Osteocyte (in vitro differentiated cells): ENCODE data around the gene SRRM1. TPM values are rescaled to one million over a fixed set of nuclear protein-coding genes. Genes with fewer than 3 reads are reported as not detected.

Experiments used
- DNase-seq: peaks from one replicate; pipeline ENCODE4 v3.0.0; 2021; ENCODE audit warnings: mixed read lengths; ENCODE audit not compliant: unreplicated experiment; ENCODE audit errors: extremely low spot score
- H3K27ac Mint-ChIP-seq: one replicate; pipeline ENCODE4 v1.8.0; 2021; ENCODE audit warnings: mild to moderate bottlenecking, mixed read lengths; ENCODE audit not compliant: unreplicated experiment
- H3K27me3 Mint-ChIP-seq: one replicate; pipeline ENCODE4 v1.8.0; 2021; ENCODE audit warnings: mixed read lengths; ENCODE audit not compliant: unreplicated experiment
- H3K36me3 Mint-ChIP-seq: one replicate; pipeline ENCODE4 v1.8.0; 2021; ENCODE audit warnings: mixed read lengths; ENCODE audit not compliant: unreplicated experiment
- H3K4me1 Mint-ChIP-seq: one replicate; pipeline ENCODE4 v1.8.0; 2021; ENCODE audit warnings: mixed read lengths; ENCODE audit not compliant: unreplicated experiment
- H3K4me3 Mint-ChIP-seq: one replicate; pipeline ENCODE4 v1.8.0; 2021; ENCODE audit warnings: mild to moderate bottlenecking, moderate library complexity, mixed read lengths; ENCODE audit not compliant: unreplicated experiment
- H3K9me3 Mint-ChIP-seq: one replicate; pipeline ENCODE4 v1.8.0; 2021; ENCODE audit warnings: mixed read lengths; ENCODE audit not compliant: unreplicated experiment
- total RNA-seq: library from RNA; stranded (reverse); gene quantifications from 2 replicates; pipeline ENCODE4 v1.2.1, GENCODE V29; 2021
- TF ChIP-seq, protein P1 (sequence below): fragments of 200-600 bp; sonication (generic); IDR thresholded peaks from 2 replicates; pipeline ENCODE4 v1.5.0; 2021; ENCODE audit warnings: antibody characterized with exemption, mild to moderate bottlenecking, moderate library complexity

Gene SRRM1
- total RNA-seq, 1 donor from 2014 or later: 110 TPM

DNA sequence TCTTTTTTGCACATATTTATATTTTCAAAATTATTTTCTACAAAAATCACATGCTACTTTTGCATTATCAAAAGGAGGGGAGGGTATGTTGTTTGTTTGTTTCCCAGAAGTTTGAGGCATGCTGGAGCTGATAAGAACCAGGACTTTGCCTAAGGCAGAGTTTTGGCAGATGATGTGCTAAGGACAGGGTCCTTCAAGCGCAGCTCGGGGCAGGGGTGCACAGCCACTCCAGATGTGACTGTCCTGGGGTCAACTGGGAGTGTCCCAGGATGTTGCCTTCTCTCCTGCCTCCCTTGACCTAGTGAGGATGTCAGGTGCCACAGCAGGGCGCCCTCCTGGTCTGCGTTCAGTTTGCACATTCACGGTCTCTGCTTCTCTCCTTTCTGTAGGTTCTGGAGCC is 42.6 kb upstream of the SRRM1 start:
- H3K4me3 Mint-ChIP-seq: no peak overlapping the region
- H3K9me3 Mint-ChIP-seq: no peaks in the 10 kb centered on the region
- H3K27ac Mint-ChIP-seq: no peak overlapping the region
- no peaks in the 10 kb centered on the region for H3K4me1 Mint-ChIP-seq
- TF ChIP-seq, protein P1, sequence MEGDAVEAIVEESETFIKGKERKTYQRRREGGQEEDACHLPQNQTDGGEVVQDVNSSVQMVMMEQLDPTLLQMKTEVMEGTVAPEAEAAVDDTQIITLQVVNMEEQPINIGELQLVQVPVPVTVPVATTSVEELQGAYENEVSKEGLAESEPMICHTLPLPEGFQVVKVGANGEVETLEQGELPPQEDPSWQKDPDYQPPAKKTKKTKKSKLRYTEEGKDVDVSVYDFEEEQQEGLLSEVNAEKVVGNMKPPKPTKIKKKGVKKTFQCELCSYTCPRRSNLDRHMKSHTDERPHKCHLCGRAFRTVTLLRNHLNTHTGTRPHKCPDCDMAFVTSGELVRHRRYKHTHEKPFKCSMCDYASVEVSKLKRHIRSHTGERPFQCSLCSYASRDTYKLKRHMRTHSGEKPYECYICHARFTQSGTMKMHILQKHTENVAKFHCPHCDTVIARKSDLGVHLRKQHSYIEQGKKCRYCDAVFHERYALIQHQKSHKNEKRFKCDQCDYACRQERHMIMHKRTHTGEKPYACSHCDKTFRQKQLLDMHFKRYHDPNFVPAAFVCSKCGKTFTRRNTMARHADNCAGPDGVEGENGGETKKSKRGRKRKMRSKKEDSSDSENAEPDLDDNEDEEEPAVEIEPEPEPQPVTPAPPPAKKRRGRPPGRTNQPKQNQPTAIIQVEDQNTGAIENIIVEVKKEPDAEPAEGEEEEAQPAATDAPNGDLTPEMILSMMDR: no peak
- peaks cover 6% of the 10 kb centered on the region for H3K27me3 Mint-ChIP-seq
- H3K36me3 Mint-ChIP-seq: no peaks in the 10 kb centered on the region
- no peak for DNase-seq

DNA sequence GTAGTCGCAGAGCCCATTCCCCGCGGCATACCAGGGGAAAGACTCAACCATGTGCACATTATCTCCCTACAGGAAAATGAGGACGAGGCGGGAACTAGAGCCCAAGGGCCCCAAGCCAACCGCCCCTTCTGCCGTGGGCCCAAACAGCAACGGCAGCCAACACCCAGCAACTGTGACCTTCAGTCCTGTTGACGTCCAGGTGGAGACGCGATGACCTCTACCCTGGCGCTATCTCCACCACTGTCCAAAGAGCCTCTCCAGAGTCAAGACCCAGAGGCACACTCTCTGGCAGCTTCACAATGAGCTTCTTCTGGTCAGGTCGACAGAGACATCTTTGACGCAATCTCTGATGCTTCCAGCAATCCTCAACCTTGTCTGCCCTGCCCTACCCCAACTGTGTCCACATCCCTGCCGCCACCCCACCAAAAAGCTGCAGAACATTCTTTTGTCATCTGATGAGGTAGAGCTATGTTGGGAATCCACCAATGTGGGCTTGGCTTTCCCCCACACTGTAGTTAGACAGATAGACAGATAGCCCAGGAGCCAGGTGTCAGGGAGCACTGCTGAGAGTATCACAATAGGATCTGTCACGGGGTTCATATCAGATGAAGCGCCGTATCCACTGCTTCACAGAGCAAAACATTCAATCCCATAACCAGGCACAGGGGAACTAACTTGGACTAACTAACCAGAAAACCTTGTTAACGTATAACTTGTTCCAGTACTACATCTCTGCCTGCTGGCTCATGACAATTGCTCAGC is 37.4 kb upstream of the SRRM1 start:
- no peak overlapping the region for H3K27ac Mint-ChIP-seq
- H3K36me3 Mint-ChIP-seq: no peaks in the 10 kb centered on the region
- no peak overlapping the region for H3K4me3 Mint-ChIP-seq
- peaks cover 33% of the 10 kb centered on the region for H3K27me3 Mint-ChIP-seq
- TF ChIP-seq, protein P1: no peak
- no peaks in the 10 kb centered on the region for H3K4me1 Mint-ChIP-seq
- DNase-seq: no peak
- H3K9me3 Mint-ChIP-seq: no peaks in the 10 kb centered on the region

DNA sequence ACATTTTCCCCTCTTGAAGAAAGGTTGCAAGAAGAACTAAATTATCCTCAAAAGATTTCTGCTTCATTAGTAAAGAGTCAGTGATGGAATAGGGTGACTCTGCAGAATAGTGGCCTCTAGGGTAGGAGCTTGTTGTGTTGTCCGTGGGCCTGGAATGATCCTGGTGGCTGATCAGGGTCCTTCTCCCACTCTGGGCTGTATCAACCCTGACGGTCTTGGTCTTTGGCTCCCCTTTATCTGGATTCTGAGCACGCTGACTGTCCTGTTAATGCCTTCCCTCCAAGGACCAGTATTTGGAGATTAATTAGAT is 36.9 kb upstream of the SRRM1 start:
- Mint-ChIP-seq H3K4me1 (no peaks in the 10 kb centered on the region), H3K27me3 (peaks cover 36% of the 10 kb centered on the region), H3K9me3 (no peaks in the 10 kb centered on the region), H3K27ac (no peak overlapping the region), H3K4me3 (no peak overlapping the region), H3K36me3 (no peaks in the 10 kb centered on the region)
- no peak for DNase-seq
- TF ChIP-seq, protein P1: no peak

DNA sequence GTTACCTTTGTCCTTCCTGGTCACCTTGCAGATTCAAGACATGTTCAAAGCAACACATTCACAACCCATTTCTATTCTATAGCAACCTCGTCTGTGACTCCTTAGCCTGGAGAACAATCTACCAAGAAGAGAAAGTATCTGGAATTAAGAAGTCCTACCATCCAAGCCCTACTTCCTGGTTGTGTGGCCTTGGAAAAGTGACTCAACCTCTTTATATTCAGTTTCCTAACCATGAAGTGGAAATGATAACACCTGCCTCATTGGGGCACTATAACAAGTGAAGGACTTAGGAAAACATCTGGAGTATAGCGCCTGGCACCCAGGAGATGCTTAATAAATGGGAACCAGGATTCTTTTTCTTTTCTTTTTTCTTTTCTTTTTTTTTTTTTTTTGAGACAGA is 36.5 kb upstream of the SRRM1 start:
- Mint-ChIP-seq H3K27ac (no peak overlapping the region), H3K4me1 (no peaks in the 10 kb centered on the region), H3K36me3 (no peaks in the 10 kb centered on the region), H3K9me3 (no peaks in the 10 kb centered on the region), H3K27me3 (peaks cover 39% of the 10 kb centered on the region), H3K4me3 (no peak overlapping the region)
- TF ChIP-seq, protein P1: no peak
- DNase-seq: no peak

DNA sequence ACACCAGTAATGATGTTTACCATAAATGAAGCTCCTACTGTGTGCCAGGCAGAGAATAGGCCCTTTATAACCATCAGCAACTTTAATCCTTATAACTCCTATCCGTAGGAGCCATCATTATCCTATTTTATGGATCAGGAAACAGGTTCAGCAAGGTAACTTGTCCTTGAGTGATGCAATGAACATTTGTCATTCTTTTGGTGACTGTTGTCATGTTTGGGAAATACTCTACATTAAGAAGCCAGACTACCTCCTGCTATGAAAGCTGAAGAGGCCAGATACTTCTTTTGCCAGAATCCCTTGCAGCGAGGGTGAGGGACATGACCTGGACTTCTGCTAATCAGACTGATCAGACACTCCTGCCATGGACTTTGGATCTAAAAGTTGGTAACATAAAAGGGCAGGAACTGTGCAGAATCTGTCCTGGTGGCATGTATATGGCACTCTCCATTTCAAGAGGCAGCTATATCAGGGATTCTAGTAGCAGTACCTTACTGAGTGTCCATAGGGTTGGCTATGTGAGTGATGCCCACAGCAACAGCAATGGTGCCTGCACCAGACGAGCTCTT is 33.1 kb upstream of the SRRM1 start:
- TF ChIP-seq, protein P1: no peak
- Mint-ChIP-seq H3K36me3 (no peaks in the 10 kb centered on the region), H3K27me3 (peaks cover 59% of the 10 kb centered on the region), H3K4me1 (no peaks in the 10 kb centered on the region), H3K27ac (no peak overlapping the region), H3K9me3 (no peaks in the 10 kb centered on the region), H3K4me3 (no peak overlapping the region)
- no peak for DNase-seq
